ENCODE measurements around the gene MAPKBP1. TPM values are rescaled to one million over a fixed set of nuclear protein-coding genes. Genes with fewer than 3 reads are reported as not detected.
"Not testable (repeated sequence)": the region's sequence is repeated elsewhere in the genome, so short reads cannot be mapped to it uniquely, and the experiment has no call there.

MAPKBP1 gene
- polyA plus RNA-seq, 3 donors: 0.76 to 8.6 (median 1.1) TPM

DNA sequence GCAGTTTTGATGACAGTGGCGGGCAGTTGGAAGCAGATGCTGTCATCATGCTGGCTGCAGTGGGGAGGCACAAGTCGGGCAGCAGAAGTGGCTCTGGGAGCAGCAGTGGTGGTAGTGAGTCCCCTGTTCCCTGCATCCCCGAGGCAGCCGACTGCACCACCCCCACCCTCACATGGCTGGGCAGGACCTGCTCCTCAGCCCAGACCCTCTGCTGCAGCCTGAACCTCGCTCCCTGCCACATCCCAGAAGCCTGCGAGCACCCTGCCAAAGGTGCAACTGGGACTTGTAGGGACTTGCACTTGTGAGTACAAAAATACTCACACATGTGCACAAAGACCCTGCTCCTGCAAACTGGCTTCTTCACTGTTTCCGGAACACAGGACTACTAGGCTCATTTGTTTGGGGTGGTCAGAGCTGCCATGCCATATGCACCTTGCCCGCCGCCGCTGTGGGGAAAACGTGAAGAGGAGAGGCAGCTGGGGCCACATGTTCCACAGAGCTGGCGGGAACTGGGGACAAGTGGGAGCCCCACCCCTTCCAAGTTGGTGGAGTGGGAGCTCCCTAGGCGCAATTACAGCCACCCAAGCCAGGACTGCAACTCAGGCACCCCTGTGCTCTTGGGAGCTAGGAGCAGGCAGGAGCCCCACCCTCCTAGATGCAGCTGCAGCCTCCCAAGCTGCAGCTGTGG is 55.8 kb downstream of the MAPKBP1 start:
- H3K4me1 ChIP-seq (ENCODE audit: control insufficient read depth in 1 of 2, insufficient read depth in 2 of 2, low read length in 2 of 2): peaks cover 17 to 19% of the 10 kb centered on the region in 2 donors
- H3K4me3 ChIP-seq (replicated peaks in 1 of 3; ENCODE audit: low read depth in 2 of 3, low read length in 3 of 3): no peak overlapping the region
- no peak overlapping the region for H3K4me2 ChIP-seq (replicated peaks; ENCODE audit: extremely low read depth, low read length, poor library complexity, severe bottlenecking)
- H3K27ac Mint-ChIP-seq: no peak overlapping the region
- no peaks in the 10 kb centered on the region for H3K9me3 ChIP-seq (replicated peaks in 1 of 2; ENCODE audit: control insufficient read depth in 1 of 2, insufficient read depth in 1 of 2, low read length in 2 of 2)
- no peak overlapping the region for H3K27ac ChIP-seq (ENCODE audit: low read depth in 1 of 2, low read length in 2 of 2)
- H3K9ac ChIP-seq (ENCODE audit: insufficient read depth, low read length, poor library complexity, severe bottlenecking): no peak overlapping the region
- peaks cover 44 to 48% of the 10 kb centered on the region in 2 donors for H3K36me3 Mint-ChIP-seq
- H3K4me1 Mint-ChIP-seq: peaks cover 24% of the 10 kb centered on the region
- TF ChIP-seq, protein P1, sequence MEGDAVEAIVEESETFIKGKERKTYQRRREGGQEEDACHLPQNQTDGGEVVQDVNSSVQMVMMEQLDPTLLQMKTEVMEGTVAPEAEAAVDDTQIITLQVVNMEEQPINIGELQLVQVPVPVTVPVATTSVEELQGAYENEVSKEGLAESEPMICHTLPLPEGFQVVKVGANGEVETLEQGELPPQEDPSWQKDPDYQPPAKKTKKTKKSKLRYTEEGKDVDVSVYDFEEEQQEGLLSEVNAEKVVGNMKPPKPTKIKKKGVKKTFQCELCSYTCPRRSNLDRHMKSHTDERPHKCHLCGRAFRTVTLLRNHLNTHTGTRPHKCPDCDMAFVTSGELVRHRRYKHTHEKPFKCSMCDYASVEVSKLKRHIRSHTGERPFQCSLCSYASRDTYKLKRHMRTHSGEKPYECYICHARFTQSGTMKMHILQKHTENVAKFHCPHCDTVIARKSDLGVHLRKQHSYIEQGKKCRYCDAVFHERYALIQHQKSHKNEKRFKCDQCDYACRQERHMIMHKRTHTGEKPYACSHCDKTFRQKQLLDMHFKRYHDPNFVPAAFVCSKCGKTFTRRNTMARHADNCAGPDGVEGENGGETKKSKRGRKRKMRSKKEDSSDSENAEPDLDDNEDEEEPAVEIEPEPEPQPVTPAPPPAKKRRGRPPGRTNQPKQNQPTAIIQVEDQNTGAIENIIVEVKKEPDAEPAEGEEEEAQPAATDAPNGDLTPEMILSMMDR (IDR thresholded peaks at IDR 0.05): no peak
- H3K79me2 ChIP-seq (ENCODE audit: insufficient read depth, low read length): peaks cover 19% of the 10 kb centered on the region
- peaks cover 7 to 17% (median 8%) of the 10 kb centered on the region in 3 donors for H3K27me3 Mint-ChIP-seq (ENCODE audit: low read depth in 3 of 3)
- no peak overlapping the region for H3K4me3 Mint-ChIP-seq
- no peak overlapping the region for H2AFZ ChIP-seq (ENCODE audit: insufficient read depth, low read depth, low read length, poor library complexity, severe bottlenecking)
- H3K36me3 ChIP-seq (replicated peaks in 1 of 2; ENCODE audit: control insufficient read depth in 1 of 2, insufficient read depth in 2 of 2, low read length in 2 of 2): peaks cover 22 to 38% of the 10 kb centered on the region in 2 donors
- H4K20me1 ChIP-seq (ENCODE audit: insufficient read depth, low read length): peaks cover 27% of the 10 kb centered on the region
- 96% methylated on average over 7 of the region's 13 CpGs for WGBS (ENCODE audit: insufficient coverage)
- H3K9me3 Mint-ChIP-seq: no peaks in the 10 kb centered on the region
- intact Hi-C loops (cut with micrococcal nuclease): loop anchor here in 1 of 2 donors (10.0 kb wide), 1 partner anchor 75 kb away; no protein-coding TSS in a partner anchor
- no peak for DNase-seq
- H3K27me3 ChIP-seq (ENCODE audit: control insufficient read depth in 2 of 2, insufficient read depth in 2 of 2, low read length in 2 of 2): peaks cover 0 to 3% of the 10 kb centered on the region in 2 donors

DNA sequence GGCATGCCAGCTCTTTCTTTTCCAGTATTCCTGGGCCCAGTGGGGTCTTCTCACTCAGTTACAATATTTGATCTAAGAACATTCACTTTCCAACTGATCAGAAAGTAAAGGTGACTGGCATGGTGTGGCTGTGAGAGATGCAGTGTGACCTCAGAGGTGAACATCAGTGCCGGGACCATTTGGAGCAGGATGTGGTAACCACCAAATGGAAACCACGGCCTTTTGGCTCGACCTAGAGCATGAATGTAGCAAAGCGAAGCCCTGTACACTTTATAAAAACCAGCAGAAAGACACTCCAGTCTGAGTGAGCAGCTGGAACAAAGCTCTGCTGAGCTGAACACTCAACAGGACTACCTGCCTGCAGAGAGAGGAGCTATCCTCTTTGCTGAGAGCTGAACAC is 57.0 kb downstream of the MAPKBP1 start:
- H3K4me3 Mint-ChIP-seq; H3K27me3 ChIP-seq (ENCODE audit: control insufficient read depth in 2 of 2, insufficient read depth in 2 of 2, low read length in 2 of 2); H3K4me3 ChIP-seq (replicated peaks in 1 of 3; ENCODE audit: low read depth in 2 of 3, low read length in 3 of 3); H3K9me3 Mint-ChIP-seq; H3K27ac ChIP-seq (ENCODE audit: low read depth in 1 of 2, low read length in 2 of 2); H3K4me2 ChIP-seq (replicated peaks; ENCODE audit: extremely low read depth, low read length, poor library complexity, severe bottlenecking); H2AFZ ChIP-seq (ENCODE audit: insufficient read depth, low read depth, low read length, poor library complexity, severe bottlenecking); DNase-seq; intact Hi-C loops (cut with micrococcal nuclease); H3K9me3 ChIP-seq (replicated peaks in 1 of 2; ENCODE audit: control insufficient read depth in 1 of 2, insufficient read depth in 1 of 2, low read length in 2 of 2); H3K27ac Mint-ChIP-seq; H3K9ac ChIP-seq (ENCODE audit: insufficient read depth, low read length, poor library complexity, severe bottlenecking): not testable (repeated sequence)
- Mint-ChIP-seq H3K4me1 (peaks cover 24% of the 10 kb centered on the region), H3K36me3 (peaks cover 46 to 48% of the 10 kb centered on the region in 2 donors), H3K27me3 (ENCODE audit: low read depth in 3 of 3) (peaks cover 5 to 15% (median 8%) of the 10 kb centered on the region in 3 donors)
- Histone ChIP-seq H3K4me1 (ENCODE audit: control insufficient read depth in 1 of 2, insufficient read depth in 2 of 2, low read length in 2 of 2) (peaks cover 17 to 19% of the 10 kb centered on the region in 2 donors), H3K36me3 (replicated peaks in 1 of 2; ENCODE audit: control insufficient read depth in 1 of 2, insufficient read depth in 2 of 2, low read length in 2 of 2) (peaks cover 32 to 41% of the 10 kb centered on the region in 2 donors), H4K20me1 (ENCODE audit: insufficient read depth, low read length) (peaks cover 37% of the 10 kb centered on the region), H3K79me2 (ENCODE audit: insufficient read depth, low read length) (peaks cover 19% of the 10 kb centered on the region)
- WGBS (ENCODE audit: insufficient coverage): no CpG with 5 or more reads among the region's 4 CpGs

Data from CD14-positive monocyte (primary cell).